H1 (cell line): ENCODE data around the gene SYK. TPM values are rescaled to one million over a fixed set of nuclear protein-coding genes. Genes with fewer than 3 reads are reported as not detected.

Experiments used
- ASH2L ChIP-seq: fragments of 200-600, 300-600 bp; sonication (generic); IDR thresholded peaks from one replicate; pipeline ENCODE4 v1.7.1; 2017; ENCODE audit warnings: low read length
- BRCA1 ChIP-seq: IDR thresholded peaks from 2 replicates; pipeline ENCODE4 v1.6.1; 2012; ENCODE audit warnings: low read depth, low read length, improper control_type of control experiment
- E2F6 ChIP-seq: IDR thresholded peaks from 2 replicates; pipeline ENCODE4 v1.6.1; 2012; ENCODE audit warnings: inconsistent platforms
- POLR2A ChIP-seq, 2 experiments: IDR thresholded peaks; 1 replicate in 1 of 2; 2 replicates in 1 of 2; pipeline ENCODE4 v1.6.1; 2011; ENCODE audit warnings: low read depth in 2 of 2, low read length in 2 of 2, mild to moderate bottlenecking in 2 of 2; ENCODE audit errors: control extremely low read depth in 1 of 2
- TBP ChIP-seq: IDR thresholded peaks from 2 replicates; pipeline ENCODE4 v1.6.1; 2011; ENCODE audit warnings: low read depth, low read length, improper control_type of control experiment
- polyA plus RNA-seq, 7 experiments: library from polyadenylated mRNA; depleted of rRNA in 3 of 7; stranded (reverse) in 5 of 7; unstranded in 2 of 7; fragments of >200 nt in 5 of 7; fragments of 200-250 nt in 2 of 7; gene quantifications; 1 replicate in 5 of 7; 2 replicates in 1 of 7; 4 replicates in 1 of 7; pipeline versions ENCODE4 v1.2.1 to v1.2.3, GENCODE V29; 2011 to 2013; ENCODE audit warnings: missing spikeins in 2 of 7, mixed read lengths in 2 of 7
- total RNA-seq: library from RNA; stranded (reverse); fragmentation: NEBNext Ultra II Directional; extraction: Animal tissue kit (Norgen Biotek cat#: 25700); gene quantifications from 2 replicates; pipeline ENCODE4 v1.2.1, GENCODE V29; 2021

SYK gene
- total and polyA plus RNA-seq, 2 of the 8 experiments (the other 6 are each of a cell fraction or from before 2014, with no cell fraction given): 1.5 to 4.4 TPM

GRCh38 chr9:90847971-90848370 is 46.4 kb downstream of the SYK start (continued):
- TF ChIP-seq BRCA1 (no peak), POLR2A (IDR thresholded peaks at IDR 0.05; ENCODE audit: control extremely low read depth in 1 of 2, low read depth in 2 of 2, low read length in 2 of 2) (no peak), ASH2L (no peak), TBP (no peak), E2F6 (no peak)
